Ovary (tissue), 3 donors: Measurements from ENCODE around the gene TRIM32.

Experiments used
- EP300 ChIP-seq: sonication (generic); formaldehyde crosslinking; IDR thresholded peaks from one replicate; pipeline ENCODE4 v1.6.1; 2017; ENCODE audit warnings: antibody characterized with exemption
- POLR2A ChIP-seq: fragments of 450-650 bp; IDR thresholded peaks from one replicate; pipeline ENCODE4 v1.6.1; 2017; ENCODE audit warnings: antibody characterized with exemption, mild to moderate bottlenecking, moderate library complexity
- TF ChIP-seq, protein P1 (sequence below), 3 donors: fragments of 450-650 bp in 2 of 3; fragments of 200-600 bp in 1 of 3; IDR thresholded peaks; one replicate each; pipeline versions ENCODE4 v1.5.1 to v1.8.0; 2016 to 2022; ENCODE audit warnings: antibody characterized with exemption in 3 of 3, mild to moderate bottlenecking in 1 of 3
- donor health status: DM: no; HTN: no; CAD: no.

GRCh38 chr9:116700882-116701865 lies 14.1 kb downstream of the TRIM32 start:
- TF ChIP-seq, protein P1, sequence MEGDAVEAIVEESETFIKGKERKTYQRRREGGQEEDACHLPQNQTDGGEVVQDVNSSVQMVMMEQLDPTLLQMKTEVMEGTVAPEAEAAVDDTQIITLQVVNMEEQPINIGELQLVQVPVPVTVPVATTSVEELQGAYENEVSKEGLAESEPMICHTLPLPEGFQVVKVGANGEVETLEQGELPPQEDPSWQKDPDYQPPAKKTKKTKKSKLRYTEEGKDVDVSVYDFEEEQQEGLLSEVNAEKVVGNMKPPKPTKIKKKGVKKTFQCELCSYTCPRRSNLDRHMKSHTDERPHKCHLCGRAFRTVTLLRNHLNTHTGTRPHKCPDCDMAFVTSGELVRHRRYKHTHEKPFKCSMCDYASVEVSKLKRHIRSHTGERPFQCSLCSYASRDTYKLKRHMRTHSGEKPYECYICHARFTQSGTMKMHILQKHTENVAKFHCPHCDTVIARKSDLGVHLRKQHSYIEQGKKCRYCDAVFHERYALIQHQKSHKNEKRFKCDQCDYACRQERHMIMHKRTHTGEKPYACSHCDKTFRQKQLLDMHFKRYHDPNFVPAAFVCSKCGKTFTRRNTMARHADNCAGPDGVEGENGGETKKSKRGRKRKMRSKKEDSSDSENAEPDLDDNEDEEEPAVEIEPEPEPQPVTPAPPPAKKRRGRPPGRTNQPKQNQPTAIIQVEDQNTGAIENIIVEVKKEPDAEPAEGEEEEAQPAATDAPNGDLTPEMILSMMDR (IDR thresholded peaks at IDR 0.05): no peak
- no peak for TF ChIP-seq POLR2A
- TF ChIP-seq EP300: no peak
